K562 (cell line): Measurements from ENCODE around the gene FNDC11. TPM values are rescaled to one million over a fixed set of nuclear protein-coding genes. Genes with fewer than 3 reads are reported as not detected.

Experiments used
- ATAC-seq: fragments of 200-7000 bp; cut with Tn5 transposase; 3 replicates; pipeline ENCODE4 v1.9.1; 2020; ENCODE audit warnings: moderate library complexity
- BruUV-seq: library from RNA; stranded (reverse); fragments of 400-500 nt; replicated peaks from 2 replicates; lab custom pipeline; 2021; lab: Mats Ljungman, UMichigan
- CTCF ChIA-PET: fragments of 300-600 bp; formaldehyde crosslinking; extraction: SDS; loops from one replicate; lab custom pipeline; 2021; ENCODE audit warnings: low intra/inter-chr PET ratio; lab: Yijun Ruan, JAX
- POLR2A ChIA-PET: fragments of 300-600, 350-650 bp; sonication (Branson Sonifier 250); formaldehyde crosslinking; extraction: SDS; loops from one replicate; lab custom pipeline; 2021; ENCODE audit warnings: antibody characterized with exemption, inconsistent platforms; lab: Yijun Ruan, JAX
- DNase-seq, 4 experiments: peaks; one replicate each; pipeline versions ENCODE4 v3.0.0 to v3.0.0-alpha.2; 2011 to 2018; ENCODE audit warnings: low spot score in 3 of 4, mixed read lengths in 3 of 4; ENCODE audit errors: extremely low read depth in 1 of 4
- FAIRE-seq: peaks from 2 replicates; lab custom pipeline; 2011; peaks lifted over from hg19 to GRCh38; lab: Jason Lieb, UNC
- H2AFZ ChIP-seq: 2 replicates; pipeline ENCODE4 v1.6.0; 2011; ENCODE audit warnings: low read depth, low read length, control low read depth, inconsistent platforms
- H3K27ac ChIP-seq: fragments of 200-600 bp; 3 replicates; pipeline ENCODE4 v1.8.0; 2011; ENCODE audit warnings: low read depth, mild to moderate bottlenecking, control low read depth, inconsistent platforms, low read length, moderate library complexity, mixed read lengths; ENCODE audit errors: extremely low read depth
- H3K27me3 ChIP-seq, 2 experiments: fragments of 300-600 bp in 1 of 2; 2 replicates in 1 of 2; 3 replicates in 1 of 2; pipeline versions ENCODE4 v1.6.0 to v1.8.0; 2011; ENCODE audit warnings: inconsistent platforms in 2 of 2, low read length in 2 of 2, mild to moderate bottlenecking in 1 of 2, mixed read lengths in 1 of 2, moderate library complexity in 1 of 2; ENCODE audit not compliant: control insufficient read depth in 2 of 2, insufficient read depth in 2 of 2
- H3K36me3 ChIP-seq: fragments of 300-600 bp; 3 replicates; pipeline ENCODE4 v1.8.0; 2011; ENCODE audit warnings: mild to moderate bottlenecking, low read length, inconsistent platforms; ENCODE audit not compliant: control insufficient read depth, insufficient read depth
- H3K4me1 ChIP-seq, 2 experiments: fragments of 200-600 bp in 1 of 2; replicated peaks in 1 of 2; 2 replicates in 1 of 2; 3 replicates in 1 of 2; pipeline versions ENCODE4 v1.5.1 to v1.8.0; 2011; ENCODE audit warnings: inconsistent platforms in 2 of 2, low read length in 2 of 2, mild to moderate bottlenecking in 1 of 2, mixed read lengths in 1 of 2, moderate library complexity in 1 of 2; ENCODE audit not compliant: control insufficient read depth in 2 of 2, insufficient read depth in 2 of 2
- H3K4me2 ChIP-seq: 2 replicates; pipeline ENCODE4 v1.6.1; 2011; ENCODE audit warnings: low read length, control low read depth, inconsistent platforms, mixed read lengths; ENCODE audit not compliant: insufficient read depth
- H3K4me3 ChIP-seq: fragments of 200-600 bp; sonication (generic), shearing (Covaris generic); 2 replicates; pipeline ENCODE4 v1.5.1; 2016; ENCODE audit warnings: control low read depth, inconsistent platforms
- H3K79me2 ChIP-seq: fragments of 200-600 bp; 3 replicates; pipeline ENCODE4 v1.8.0; 2011; ENCODE audit warnings: low read length, inconsistent platforms; ENCODE audit not compliant: control insufficient read depth, insufficient read depth
- H3K9ac ChIP-seq, 2 experiments: 2 replicates each; pipeline versions ENCODE4 v1.6.0 to v1.6.1; 2011; ENCODE audit warnings: low read depth in 2 of 2, low read length in 2 of 2, control low read depth in 1 of 2, inconsistent platforms in 1 of 2, mild to moderate bottlenecking in 1 of 2, mixed read lengths in 1 of 2; ENCODE audit not compliant: insufficient read depth in 1 of 2
- H3K9me1 ChIP-seq: one replicate; pipeline ENCODE4 v1.6.0; 2011; ENCODE audit warnings: inconsistent platforms, mild to moderate bottlenecking, low read length, moderate library complexity; ENCODE audit not compliant: control insufficient read depth, insufficient read depth
- H3K9me3 ChIP-seq: replicated peaks from 2 replicates; pipeline ENCODE4 v1.5.1; 2011; ENCODE audit warnings: low read depth, low read length, inconsistent platforms; ENCODE audit not compliant: control insufficient read depth, insufficient read depth
- H4K20me1 ChIP-seq: replicated peaks from 2 replicates; pipeline ENCODE4 v1.6.1; 2011; ENCODE audit warnings: low read length, inconsistent platforms, mixed read lengths; ENCODE audit not compliant: control insufficient read depth, insufficient read depth
- DNMT1 ChIP-seq: fragments of 450-650 bp; IDR thresholded peaks from 2 replicates; pipeline ENCODE4 v1.6.1; 2016; ENCODE audit warnings: antibody characterized with exemption, mild to moderate bottlenecking
- NFIC ChIP-seq: fragments of 450-650 bp; IDR thresholded peaks from 2 replicates; pipeline ENCODE4 v1.6.1; 2017; ENCODE audit warnings: mild to moderate bottlenecking, inconsistent platforms
- WGBS: fragments of 100-300 bp; shearing (Covaris generic); methylation state at CpG from one replicate; pipeline ENCODE4 v1.1.6; 2016; ENCODE audit warnings: low coverage, mixed read lengths; ENCODE audit not compliant: insufficient coverage; ENCODE audit errors: missing lambda C conversion rate; 5-methylcytosine and 5-hydroxymethylcytosine counted together
- in situ Hi-C: fragments of 300-500 bp; cut with MboI; formaldehyde crosslinking; loops from 4 replicates; pipeline ENCODE4 v1.15.0; 2018; ENCODE audit warnings: inconsistent platforms, mixed read lengths
- intact Hi-C: fragments of 100-400 bp; cut with micrococcal nuclease; formaldehyde crosslinking; loops from 2 replicates; pipeline ENCODE4 v1.14.2; 2022
- polyA plus RNA-seq, 8 experiments: library from polyadenylated mRNA; depleted of rRNA in 4 of 8; stranded (reverse) in 5 of 8; unstranded in 3 of 8; fragments of >200 nt; fragmentation: Nextera tagmentation in 2 of 8; fragmentation: Illumina TruSeq in 1 of 8; extraction: Ambion mirVana in 2 of 8; extraction: Trizol in 1 of 8; gene quantifications; 2 replicates each; pipeline versions ENCODE4 v1.2.1 to v1.2.3, GENCODE V29; 2011 to 2014; ENCODE audit warnings: inconsistent platforms in 1 of 8, missing spikeins in 1 of 8
- total RNA-seq, 7 experiments: library from RNA; depleted of rRNA in 6 of 7; stranded (reverse); fragments of >200 nt in 6 of 7; fragmentation: Illumina TruSeq in 2 of 7; extraction: Trizol in 2 of 7; gene quantifications; 2 replicates each; pipeline versions ENCODE4 v1.2.1 to v1.2.3, GENCODE V29; 2011 to 2021; ENCODE audit warnings: low replicate concordance in 1 of 7
- TF ChIP-seq, protein P1 (sequence below): fragments of 450-650 bp; formaldehyde crosslinking; IDR thresholded peaks from 2 replicates; pipeline ENCODE4 v1.4.0; 2020; ENCODE audit warnings: mild to moderate bottlenecking, mixed read lengths

FNDC11 gene
- total and polyA plus RNA-seq, 9 of the 15 experiments (the other 6 are each of a cell fraction or from before 2014, with no cell fraction given) = 0.08 to 2.3 (median 0.64) TPM; not detected in 2

DNA sequence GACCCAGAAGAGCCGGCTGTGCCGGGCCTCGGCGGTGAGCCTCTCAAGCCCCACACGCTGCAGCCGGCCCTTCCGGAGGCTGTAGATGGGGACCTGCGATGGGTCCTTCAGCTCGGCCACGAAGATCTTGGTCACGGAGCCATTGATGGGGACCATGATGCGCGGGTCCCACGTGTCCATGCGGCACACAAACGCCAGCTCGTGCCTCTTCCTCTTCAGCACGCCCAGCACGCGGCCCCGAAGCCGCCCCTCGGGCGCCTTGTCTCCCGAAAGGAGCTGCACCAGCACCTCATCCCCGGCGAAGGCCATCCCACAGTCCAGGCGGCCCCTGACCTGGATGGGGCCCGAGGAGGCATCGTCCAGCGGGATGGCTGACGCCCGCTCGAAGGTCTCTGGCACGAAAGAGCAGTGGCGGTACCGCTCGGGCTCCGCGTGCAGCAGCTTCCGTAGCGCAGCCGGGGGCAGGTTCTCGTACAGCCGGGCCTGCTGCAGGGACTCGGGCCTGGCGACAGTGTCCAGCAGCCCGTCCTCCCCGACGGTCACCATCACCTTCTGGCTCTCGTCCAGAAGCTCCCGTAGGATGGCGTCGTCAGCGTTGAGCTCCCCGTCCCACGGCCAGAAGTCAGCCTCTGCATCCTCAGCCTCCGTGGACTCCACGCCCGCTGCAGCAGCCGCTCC lies 11.2 kb downstream of the FNDC11 start (continued):
- TF ChIP-seq, protein P1, sequence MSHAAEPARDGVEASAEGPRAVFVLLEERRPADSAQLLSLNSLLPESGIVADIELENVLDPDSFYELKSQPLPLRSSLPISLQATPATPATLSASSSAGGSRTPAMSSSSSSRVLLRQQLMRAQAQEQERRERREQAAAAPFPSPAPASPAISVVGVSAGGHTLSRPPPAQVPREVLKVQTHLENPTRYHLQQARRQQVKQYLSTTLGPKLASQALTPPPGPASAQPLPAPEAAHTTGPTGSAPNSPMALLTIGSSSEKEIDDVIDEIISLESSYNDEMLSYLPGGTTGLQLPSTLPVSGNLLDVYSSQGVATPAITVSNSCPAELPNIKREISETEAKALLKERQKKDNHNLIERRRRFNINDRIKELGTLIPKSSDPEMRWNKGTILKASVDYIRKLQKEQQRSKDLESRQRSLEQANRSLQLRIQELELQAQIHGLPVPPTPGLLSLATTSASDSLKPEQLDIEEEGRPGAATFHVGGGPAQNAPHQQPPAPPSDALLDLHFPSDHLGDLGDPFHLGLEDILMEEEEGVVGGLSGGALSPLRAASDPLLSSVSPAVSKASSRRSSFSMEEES (CRISPR knock-in tag) = no peak

DNA sequence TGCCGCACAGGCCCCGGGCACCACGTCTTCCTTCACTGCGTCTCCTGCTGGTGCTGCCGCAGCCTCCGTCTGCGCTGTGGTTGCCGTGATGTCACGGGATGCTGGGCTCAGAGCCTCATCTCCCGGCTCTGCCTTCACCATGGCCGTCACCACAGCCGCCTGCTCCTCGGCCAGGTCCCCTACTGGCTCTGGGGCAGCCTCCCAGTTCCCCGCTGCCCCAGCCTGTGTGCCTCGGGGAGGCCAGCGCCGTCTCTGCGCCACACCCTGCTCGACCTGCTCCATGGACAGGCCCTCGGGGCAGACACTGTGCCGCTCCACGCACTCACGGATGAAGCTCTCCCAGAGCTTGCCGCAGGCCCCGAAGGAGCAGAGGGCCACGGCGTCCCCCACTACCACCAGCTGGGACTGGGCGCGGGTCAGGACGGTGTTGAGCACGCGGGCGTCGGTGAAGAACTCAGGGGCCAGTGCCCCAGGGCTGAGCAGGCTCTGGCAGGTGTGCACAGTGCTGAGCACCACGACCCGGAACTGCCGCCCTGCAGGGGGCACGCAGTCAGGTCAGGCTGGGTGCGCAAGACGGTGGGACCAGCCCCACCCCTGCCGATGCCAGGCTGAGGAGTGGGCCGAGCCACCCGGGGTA lies 11.9 kb downstream of the FNDC11 start:
- Histone ChIP-seq H3K4me3 (no peak overlapping the region), H3K27me3 (peaks cover 0 to 24% of the 10 kb centered on the region in 2 experiments; a peak in 2 of 5 replicates), H2AFZ (no peak overlapping the region), H4K20me1 (no peaks in the 10 kb centered on the region), H3K9ac (no peak overlapping the region), H3K4me2 (no peak overlapping the region), H3K36me3 (no peaks in the 10 kb centered on the region), H3K9me1 (no peaks in the 10 kb centered on the region), H3K9me3 (no peaks in the 10 kb centered on the region), H3K79me2 (no peaks in the 10 kb centered on the region), H3K4me1 (peaks cover 0 to 91% of the 10 kb centered on the region in 2 experiments; a peak in 3 of 5 replicates), H3K27ac (no peak overlapping the region)
- FAIRE-seq (no peak), ATAC-seq (no peak), DNase-seq (no peak)
- TF ChIP-seq NFIC = peak; percentile 1
- no peak for TF ChIP-seq DNMT1
- in situ Hi-C loops (no loop called here), intact Hi-C loops (no loop called here)
- CTCF ChIA-PET = no interaction called here
- no TSS peak for BruUV-seq
- POLR2A ChIA-PET = interaction anchor here (0.6 to 1.9 kb wide), 5 partner anchors 9 to 61 kb away, joined by 3 to 9 read pairs (median 3); partner anchors contain the start of genes GMEB2 and PPDPF
- WGBS = 36% methylated on average over 33 of the region's 43 CpGs
